Stimulated activated CD4-positive, alpha-beta T cell treated with anti-CD3 and anti-CD28 coated beads, Interleukin-1b, Interleukin-23, amount 100 ng/mL, for 48 hours (primary cell): ENCODE results near the gene CROCC2.

Source experiments
- DNase-seq: peaks from one replicate; pipeline ENCODE4 v3.0.0-alpha.2; 2020

Gene CROCC2

GRCh38 chr2:240925191-240925567 is 19.0 kb downstream of the CROCC2 start:
- DNase-seq = no peak

GRCh38 chr2:240925568-240926515 is 19.7 kb downstream of the CROCC2 start:
- no peak for DNase-seq

- DNase-seq = no peak
Observed at GRCh38 chr2:240926516-240927389, 20.6 kb downstream of the CROCC2 start.

GRCh38 chr2:240927390-240927781 is 21.2 kb downstream of the CROCC2 start:
- DNase-seq = no peak

- DNase-seq = no peak
Observed at GRCh38 chr2:240928476-240929363, 22.6 kb downstream of the CROCC2 start.

- no peak for DNase-seq
Observed at GRCh38 chr2:240929364-240930095, 23.4 kb downstream of the CROCC2 start.

GRCh38 chr2:240930096-240930630 is 24.0 kb downstream of the CROCC2 start:
- no peak for DNase-seq

- DNase-seq = no peak
Observed at GRCh38 chr2:240930631-240931318, 24.6 kb downstream of the CROCC2 start.

- DNase-seq = no peak
Observed at GRCh38 chr2:240931319-240931949, 25.3 kb downstream of the CROCC2 start.

- no peak for DNase-seq
Observed at GRCh38 chr2:240932001-240932723, 26.0 kb downstream of the CROCC2 start.

- no peak for DNase-seq
Observed at GRCh38 chr2:240932724-240933047, 26.6 kb downstream of the CROCC2 start.

GRCh38 chr2:240933048-240933965 is 27.2 kb downstream of the CROCC2 start:
- DNase-seq = no peak

- no peak for DNase-seq
Observed at GRCh38 chr2:240933966-240934700, 28.0 kb downstream of the CROCC2 start.

GRCh38 chr2:240934701-240935102 is 28.6 kb downstream of the CROCC2 start:
- no peak for DNase-seq

- no peak for DNase-seq
Observed at GRCh38 chr2:240935103-240935876, 29.2 kb downstream of the CROCC2 start.

GRCh38 chr2:240936106-240936505 is 30.0 kb downstream of the CROCC2 start:
- no peak for DNase-seq

GRCh38 chr2:240946046-240946445 is 39.9 kb downstream of the CROCC2 start:
- DNase-seq = no peak
